Pancreas (tissue), 10 donors: ENCODE measurements around the gene BAG2. TPM values are rescaled to one million over a fixed set of nuclear protein-coding genes. Genes with fewer than 3 reads are reported as not detected.
A peak's percentile ranks its signal among the peaks of the same experiment; 100 is the strongest.

Source experiments
- ATAC-seq, 4 donors: fragments of 200-7000 bp; cut with Tn5 transposase; one replicate each; pipeline versions ENCODE4 v1.8.0 to v1.9.1; 2020; ENCODE audit warnings: mild to moderate bottlenecking in 4 of 4, moderate library complexity in 4 of 4
- DNase-seq, 6 donors: peaks; one replicate each; pipeline ENCODE4 v3.0.0-alpha.2; 2020
- FAIRE-seq: peaks from 2 replicates; lab custom pipeline; 2012; peaks lifted over from hg19 to GRCh38; lab: Jason Lieb, UNC
- H3K27ac ChIP-seq, 4 donors: fragments of 200-600 bp; sonication (generic); 1 replicate in 3 of 4; 2 replicates in 1 of 4; pipeline versions ENCODE4 v1.5.0 to v1.8.0; 2020
- H3K27me3 ChIP-seq, 4 donors: fragments of 200-600 bp; one replicate each; pipeline ENCODE4 v1.8.0; 2021
- H3K36me3 ChIP-seq, 3 donors: fragments of 200-600 bp; sonication (generic) in 1 of 3; one replicate each; pipeline versions ENCODE4 v1.5.0 to v1.8.0; 2020 to 2021
- H3K4me1 ChIP-seq, 3 donors: fragments of 200-600 bp; one replicate each; pipeline ENCODE4 v1.8.0; 2021
- H3K4me3 ChIP-seq, 4 donors: fragments of 200-600 bp; sonication (generic) in 2 of 4; one replicate each; pipeline versions ENCODE4 v1.5.0 to v1.8.0; 2020 to 2021
- H3K9me3 ChIP-seq, 4 donors: fragments of 200-600 bp; one replicate each; pipeline ENCODE4 v1.8.0; 2021
- WGBS, 2 donors: extraction: QIAGEN DNeasy Blood & Tissue Kit; methylation state at CpG; one replicate each; pipeline ENCODE4 v1.1.7; 2013; 5-methylcytosine and 5-hydroxymethylcytosine counted together
- intact Hi-C, 3 donors: fragments of 100-400 bp; cut with DNase I; formaldehyde crosslinking; loops; one replicate each; pipeline versions ENCODE4 v1.11.1 to v1.14.2; 2022
- polyA plus RNA-seq, 2 donors: library from polyadenylated mRNA; stranded (reverse); fragments of 200-250 nt; gene quantifications; one replicate each; pipeline ENCODE4 v1.2.3, GENCODE V29; 2013
- total RNA-seq, 6 donors: library from RNA; stranded (reverse); fragmentation: NEBNext Ultra II Directional in 4 of 6; extraction: Animal tissue kit (Norgen Biotek cat#: 25700) in 4 of 6; gene quantifications; one replicate each; pipeline versions ENCODE4 v1.2.1 to v1.2.4, GENCODE V29; 2021 to 2023
- TF ChIP-seq, protein P1 (sequence below), 4 donors: fragments of 200-600 bp; sonication (generic) in 3 of 4; IDR thresholded peaks; one replicate each; pipeline versions ENCODE4 v1.5.0 to v1.8.0; 2021; ENCODE audit warnings: antibody characterized with exemption in 4 of 4
- donor health status: healthy with polysubstance abuse.
- donor health status: DM: no; HTN: no; CAD: no; lungs with moderate emphysema.
- donor health status: DM: no; HTN: no; CAD: no.
- donor health status: control.
- donor health status: control.
- donor health status: Bipolar disorder and iron deficiency.
- donor health status: DM: yes; HTN: yes; CAD: no.
- donor health status: DM: no; HTN: no; CAD: no.
- donor health status: DM: no; HTN: no; CAD: no.
- donor health status: DM: yes; HTN: yes; CAD: no.

The BAG2 gene
- total and polyA plus RNA-seq, 8 donors: 0.46 to 1.6 (median 0.97) TPM

DNA sequence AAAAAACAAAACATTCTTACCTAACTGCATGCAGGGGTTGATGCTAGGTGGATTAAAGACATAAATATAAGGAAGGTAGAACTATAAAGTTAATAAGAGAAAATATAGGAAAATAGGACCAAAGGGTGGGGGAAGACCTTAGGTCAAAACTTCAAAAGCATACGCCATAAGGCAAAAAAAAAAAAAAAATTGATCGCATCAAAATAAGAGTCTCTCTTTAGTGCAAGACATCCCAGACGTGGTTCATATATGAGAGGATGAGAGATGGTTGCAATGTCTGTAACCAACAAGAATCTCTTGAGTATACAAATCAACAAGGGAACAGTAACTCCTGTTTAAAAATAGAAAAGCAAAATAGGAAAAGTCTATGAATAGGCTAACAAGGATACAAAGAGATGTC lies 8.5 kb downstream of the BAG2 start:
- no peaks in the 10 kb centered on the region for H3K36me3 ChIP-seq
- no peaks in the 10 kb centered on the region for H3K9me3 ChIP-seq
- intact Hi-C loops: no loop called here
- H3K4me1 ChIP-seq: peaks cover 0 to 8% (median 7%) of the 10 kb centered on the region in 3 donors
- 87 to 95% methylated on average over 3 of the region's 3 CpGs for WGBS, 2 donors
- no peaks in the 10 kb centered on the region for H3K27me3 ChIP-seq
- H3K4me3 ChIP-seq: no peak overlapping the region
- DNase-seq (no peak), ATAC-seq (no peak), FAIRE-seq (no peak)
- H3K27ac ChIP-seq: no peak overlapping the region
- TF ChIP-seq, protein P1, sequence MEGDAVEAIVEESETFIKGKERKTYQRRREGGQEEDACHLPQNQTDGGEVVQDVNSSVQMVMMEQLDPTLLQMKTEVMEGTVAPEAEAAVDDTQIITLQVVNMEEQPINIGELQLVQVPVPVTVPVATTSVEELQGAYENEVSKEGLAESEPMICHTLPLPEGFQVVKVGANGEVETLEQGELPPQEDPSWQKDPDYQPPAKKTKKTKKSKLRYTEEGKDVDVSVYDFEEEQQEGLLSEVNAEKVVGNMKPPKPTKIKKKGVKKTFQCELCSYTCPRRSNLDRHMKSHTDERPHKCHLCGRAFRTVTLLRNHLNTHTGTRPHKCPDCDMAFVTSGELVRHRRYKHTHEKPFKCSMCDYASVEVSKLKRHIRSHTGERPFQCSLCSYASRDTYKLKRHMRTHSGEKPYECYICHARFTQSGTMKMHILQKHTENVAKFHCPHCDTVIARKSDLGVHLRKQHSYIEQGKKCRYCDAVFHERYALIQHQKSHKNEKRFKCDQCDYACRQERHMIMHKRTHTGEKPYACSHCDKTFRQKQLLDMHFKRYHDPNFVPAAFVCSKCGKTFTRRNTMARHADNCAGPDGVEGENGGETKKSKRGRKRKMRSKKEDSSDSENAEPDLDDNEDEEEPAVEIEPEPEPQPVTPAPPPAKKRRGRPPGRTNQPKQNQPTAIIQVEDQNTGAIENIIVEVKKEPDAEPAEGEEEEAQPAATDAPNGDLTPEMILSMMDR (IDR thresholded peaks at IDR 0.05): no peak

DNA sequence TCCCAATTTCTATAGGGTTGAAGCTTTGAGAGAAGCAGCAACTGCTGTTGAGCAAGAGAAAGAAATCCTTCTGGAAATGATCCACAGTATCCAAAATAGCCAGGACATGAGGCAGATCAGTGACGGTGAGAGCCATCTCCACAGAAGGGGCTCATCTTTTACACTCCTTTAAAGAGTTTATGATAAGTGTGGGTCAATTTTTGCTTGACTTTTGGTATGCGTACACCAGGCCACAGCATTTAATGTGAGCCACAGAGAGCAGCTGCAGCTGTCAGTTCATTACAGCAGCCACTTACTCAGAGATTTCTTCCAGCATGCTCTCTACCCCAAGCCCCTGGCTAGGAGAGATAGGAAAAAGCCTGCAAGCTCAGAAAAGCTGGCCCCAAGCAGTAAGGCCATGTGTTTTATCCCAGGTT lies 9.9 kb downstream of the BAG2 start:
- WGBS, 2 donors: 88 to 91% methylated on average over 2 of the region's 2 CpGs
- Histone ChIP-seq H3K27me3 (no peaks in the 10 kb centered on the region), H3K4me3 (no peak overlapping the region), H3K4me1 (peaks cover 0 to 8% (median 7%) of the 10 kb centered on the region in 3 donors), H3K9me3 (no peaks in the 10 kb centered on the region), H3K27ac (no peak overlapping the region), H3K36me3 (no peaks in the 10 kb centered on the region)
- ATAC-seq (no peak), DNase-seq (no peak), FAIRE-seq (no peak)
- intact Hi-C loops: no loop called here
- TF ChIP-seq, protein P1 (IDR thresholded peaks at IDR 0.05): no peak

DNA sequence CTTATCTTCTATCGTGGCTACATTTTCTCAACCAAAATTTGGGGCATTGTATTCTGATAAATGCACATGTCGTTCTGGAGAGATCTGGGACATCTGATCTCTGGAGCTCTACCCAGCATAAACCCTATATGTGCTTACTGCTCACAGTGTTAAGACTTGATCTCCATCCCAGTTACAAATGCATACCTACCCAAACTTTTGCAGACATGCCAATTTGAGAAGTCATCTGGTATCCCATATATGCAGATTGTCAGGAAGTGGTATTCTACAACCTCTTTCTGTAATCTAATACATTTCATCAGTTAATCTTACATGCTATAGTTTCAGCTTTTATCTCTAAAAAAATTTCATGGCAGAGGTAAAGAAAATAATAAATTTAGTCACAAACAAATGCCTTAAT lies 11.2 kb downstream of the BAG2 start:
- Histone ChIP-seq H3K36me3 (no peaks in the 10 kb centered on the region), H3K4me3 (no peak overlapping the region), H3K9me3 (no peaks in the 10 kb centered on the region), H3K27ac (no peak overlapping the region), H3K27me3 (no peaks in the 10 kb centered on the region), H3K4me1 (peaks cover 0 to 8% (median 7%) of the 10 kb centered on the region in 3 donors)
- TF ChIP-seq, protein P1 (IDR thresholded peaks at IDR 0.05): no peak
- no peak for FAIRE-seq
- no peak for DNase-seq
- no peak for ATAC-seq
- intact Hi-C loops: no loop called here
- 79 to 91% methylated on average over 2 of the region's 2 CpGs for WGBS, 2 donors

DNA sequence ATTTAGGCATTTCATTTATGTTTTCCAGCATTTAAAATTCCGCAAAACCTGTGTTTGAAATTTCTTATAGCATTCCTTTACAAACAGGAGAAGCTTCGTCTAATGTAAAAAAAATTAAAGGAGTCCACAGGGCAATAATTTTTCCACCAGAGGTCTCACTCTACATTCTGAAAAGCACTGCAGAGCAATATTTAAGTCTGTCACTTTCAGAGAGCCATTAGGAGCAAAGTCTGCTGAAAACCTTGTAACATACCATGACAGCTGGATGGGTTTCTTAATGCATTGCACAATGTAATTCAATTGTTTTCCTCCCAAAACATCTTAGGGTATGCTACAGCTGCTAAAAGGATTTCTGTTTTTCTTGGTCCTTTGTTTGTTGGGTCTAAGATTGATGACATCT lies 18.0 kb downstream of the BAG2 start:
- Histone ChIP-seq H3K4me1 (no peaks in the 10 kb centered on the region), H3K27me3 (no peaks in the 10 kb centered on the region), H3K4me3 (no peak overlapping the region), H3K9me3 (no peaks in the 10 kb centered on the region), H3K27ac (no peak overlapping the region), H3K36me3 (no peaks in the 10 kb centered on the region)
- intact Hi-C loops: no loop called here
- FAIRE-seq: no peak
- WGBS, 2 donors: 70 to 76% methylated on average over 2 of the region's 2 CpGs
- TF ChIP-seq, protein P1 (IDR thresholded peaks at IDR 0.05): no peak
- no peak for DNase-seq
- ATAC-seq: peak in 1 of 4 donors; percentile 30

DNA sequence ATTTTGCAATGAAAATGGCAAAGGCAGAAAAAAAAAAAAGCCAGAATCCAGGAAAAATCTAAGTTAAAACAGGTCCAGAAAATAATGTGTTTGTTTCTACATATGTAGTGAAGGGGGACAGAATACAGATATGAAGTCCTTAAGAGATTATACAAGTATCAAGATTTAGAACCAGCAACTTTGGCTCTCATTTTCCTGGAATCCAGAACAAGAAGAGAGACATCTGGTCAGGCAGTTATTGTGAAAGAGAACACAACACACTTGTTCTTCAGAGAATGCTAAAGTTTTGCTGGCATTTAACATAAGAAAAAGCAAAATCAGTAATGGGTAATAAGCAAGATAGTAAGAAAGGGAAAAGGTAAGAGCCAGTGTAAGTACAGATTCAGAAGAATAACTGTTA lies 21.1 kb downstream of the BAG2 start:
- intact Hi-C loops: no loop called here
- no peaks in the 10 kb centered on the region for H3K36me3 ChIP-seq
- no peak overlapping the region for H3K4me3 ChIP-seq
- no peaks in the 10 kb centered on the region for H3K4me1 ChIP-seq
- no peak for FAIRE-seq
- TF ChIP-seq, protein P1 (IDR thresholded peaks at IDR 0.05): no peak
- no peaks in the 10 kb centered on the region for H3K9me3 ChIP-seq
- H3K27ac ChIP-seq: no peak overlapping the region
- H3K27me3 ChIP-seq: no peaks in the 10 kb centered on the region
- no peak for ATAC-seq
- DNase-seq: no peak
